Measurements from ENCODE around the gene WEE2. TPM values are rescaled to one million over a fixed set of nuclear protein-coding genes. Genes with fewer than 3 reads are reported as not detected.

WEE2 gene
- total RNA-seq, 2 donors from 2014 or later = not detected

DNA sequence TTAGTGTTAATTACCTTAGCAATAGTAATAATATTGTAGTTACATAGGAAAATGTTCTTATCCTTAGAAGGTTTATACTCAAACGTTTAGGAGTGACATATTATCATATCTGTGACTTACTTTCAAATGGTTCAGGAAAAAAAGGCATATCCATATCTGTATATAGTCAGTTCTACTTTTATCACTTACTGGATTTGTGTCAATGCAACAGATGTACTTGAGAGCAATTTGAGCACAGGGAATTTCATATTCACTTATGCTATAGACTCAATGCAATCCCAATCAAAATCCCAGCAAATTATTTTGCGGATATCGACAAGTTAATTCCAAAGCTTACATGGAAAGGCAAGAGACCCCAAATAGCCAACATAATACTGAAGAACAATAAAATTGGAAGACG lies 16.2 kb upstream of the WEE2 start:
- intact Hi-C loops (cut with DNase I) = no loop called here
- no peaks in the 10 kb centered on the region for H3K9me3 ChIP-seq
- H3K27me3 ChIP-seq = no peaks in the 10 kb centered on the region
- H3K27ac ChIP-seq = no peak overlapping the region
- H3K9ac ChIP-seq (ENCODE audit: low read depth in 2 of 2, low read length in 2 of 2) = no peak overlapping the region
- H3K4me3 ChIP-seq = no peak overlapping the region
- DNase-seq = no peak
- TF ChIP-seq, protein P1, sequence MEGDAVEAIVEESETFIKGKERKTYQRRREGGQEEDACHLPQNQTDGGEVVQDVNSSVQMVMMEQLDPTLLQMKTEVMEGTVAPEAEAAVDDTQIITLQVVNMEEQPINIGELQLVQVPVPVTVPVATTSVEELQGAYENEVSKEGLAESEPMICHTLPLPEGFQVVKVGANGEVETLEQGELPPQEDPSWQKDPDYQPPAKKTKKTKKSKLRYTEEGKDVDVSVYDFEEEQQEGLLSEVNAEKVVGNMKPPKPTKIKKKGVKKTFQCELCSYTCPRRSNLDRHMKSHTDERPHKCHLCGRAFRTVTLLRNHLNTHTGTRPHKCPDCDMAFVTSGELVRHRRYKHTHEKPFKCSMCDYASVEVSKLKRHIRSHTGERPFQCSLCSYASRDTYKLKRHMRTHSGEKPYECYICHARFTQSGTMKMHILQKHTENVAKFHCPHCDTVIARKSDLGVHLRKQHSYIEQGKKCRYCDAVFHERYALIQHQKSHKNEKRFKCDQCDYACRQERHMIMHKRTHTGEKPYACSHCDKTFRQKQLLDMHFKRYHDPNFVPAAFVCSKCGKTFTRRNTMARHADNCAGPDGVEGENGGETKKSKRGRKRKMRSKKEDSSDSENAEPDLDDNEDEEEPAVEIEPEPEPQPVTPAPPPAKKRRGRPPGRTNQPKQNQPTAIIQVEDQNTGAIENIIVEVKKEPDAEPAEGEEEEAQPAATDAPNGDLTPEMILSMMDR (IDR thresholded peaks at IDR 0.05) = no peak
- no peaks in the 10 kb centered on the region for H3K36me3 ChIP-seq
- H3K4me1 ChIP-seq = peaks cover 6% of the 10 kb centered on the region

DNA sequence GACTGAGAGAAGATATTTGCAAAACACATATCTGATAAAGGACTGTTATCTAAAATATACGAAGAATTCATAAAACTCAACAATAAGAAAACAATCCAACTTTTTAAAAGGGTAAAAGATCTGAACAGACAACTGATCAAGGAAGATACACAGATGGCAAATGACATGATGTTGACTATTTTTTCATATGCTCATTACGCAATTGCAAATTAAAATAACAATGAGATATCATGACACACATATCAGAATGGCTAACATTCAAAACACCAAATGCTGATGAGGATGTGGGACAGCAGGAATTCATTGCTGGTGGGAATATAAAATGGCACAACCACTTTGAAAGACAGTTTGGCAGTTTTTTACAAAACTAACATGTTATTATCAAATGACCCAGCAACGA lies 15.1 kb upstream of the WEE2 start:
- Histone ChIP-seq H3K9me3 (no peaks in the 10 kb centered on the region), H3K27ac (no peak overlapping the region), H3K4me1 (peaks cover 6% of the 10 kb centered on the region), H3K9ac (ENCODE audit: low read depth in 2 of 2, low read length in 2 of 2) (no peak overlapping the region), H3K27me3 (no peaks in the 10 kb centered on the region), H3K4me3 (no peak overlapping the region), H3K36me3 (no peaks in the 10 kb centered on the region)
- TF ChIP-seq, protein P1 (IDR thresholded peaks at IDR 0.05) = no peak
- DNase-seq = no peak
- intact Hi-C loops (cut with DNase I) = no loop called here

DNA sequence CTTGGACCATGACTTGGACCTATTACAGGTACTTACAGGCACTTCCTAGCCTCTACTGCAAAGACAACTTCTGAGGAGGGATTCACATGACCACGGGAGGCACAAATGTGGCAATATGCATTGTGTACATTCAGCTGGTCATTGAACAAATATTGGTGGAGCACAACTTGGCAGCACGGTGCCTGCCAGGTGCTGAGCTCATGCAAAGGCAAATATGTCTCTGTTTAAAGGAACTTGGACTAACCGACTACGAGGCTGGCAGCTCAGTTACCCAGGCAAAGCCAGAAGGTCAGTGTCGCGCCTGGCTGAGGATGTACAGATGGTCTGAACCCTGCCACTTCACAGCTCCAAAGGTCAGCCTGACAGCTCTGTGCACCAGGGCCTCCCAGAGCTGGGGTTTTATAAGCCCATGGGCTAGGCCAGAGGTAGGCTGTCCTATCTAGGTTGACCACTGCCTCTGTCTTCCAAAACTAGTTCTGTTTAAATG lies 12.3 kb upstream of the WEE2 start:
- H3K4me1 ChIP-seq = peaks cover 6% of the 10 kb centered on the region
- no peaks in the 10 kb centered on the region for H3K36me3 ChIP-seq
- H3K9ac ChIP-seq (ENCODE audit: low read depth in 2 of 2, low read length in 2 of 2) = no peak overlapping the region
- TF ChIP-seq, protein P1 (IDR thresholded peaks at IDR 0.05) = no peak
- H3K4me3 ChIP-seq = no peak overlapping the region
- peak; percentile 70 for DNase-seq
- no peaks in the 10 kb centered on the region for H3K27me3 ChIP-seq
- H3K9me3 ChIP-seq = no peaks in the 10 kb centered on the region
- intact Hi-C loops (cut with DNase I) = no loop called here
- peak overlapping the region; percentile 38 for H3K27ac ChIP-seq

DNA sequence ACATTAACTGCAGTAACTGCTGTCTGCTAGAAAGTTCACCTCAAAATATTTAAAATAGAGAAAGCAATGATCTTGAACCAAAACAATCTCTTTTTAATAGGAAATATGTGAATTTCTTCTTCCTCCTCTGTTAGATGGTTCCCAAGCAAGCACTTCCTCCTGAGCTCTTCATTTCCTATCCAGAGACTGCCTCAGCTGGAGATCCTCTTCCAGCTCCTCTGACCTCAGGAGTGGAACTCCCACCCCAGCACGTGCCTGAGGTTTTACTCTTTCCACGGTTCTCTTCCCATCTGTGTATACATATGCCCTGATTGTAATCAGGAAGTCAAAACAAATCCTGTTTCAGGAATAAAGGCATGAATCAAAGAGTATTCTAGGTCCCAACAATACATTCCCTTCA lies 11.8 kb upstream of the WEE2 start:
- Histone ChIP-seq H3K36me3 (no peaks in the 10 kb centered on the region), H3K27ac (peak overlapping the region; percentile 38), H3K9ac (ENCODE audit: low read depth in 2 of 2, low read length in 2 of 2) (no peak overlapping the region), H3K4me1 (peaks cover 6% of the 10 kb centered on the region), H3K9me3 (no peaks in the 10 kb centered on the region), H3K27me3 (no peaks in the 10 kb centered on the region), H3K4me3 (no peak overlapping the region)
- TF ChIP-seq, protein P1 (IDR thresholded peaks at IDR 0.05) = no peak
- intact Hi-C loops (cut with DNase I) = no loop called here
- peak; percentile 31 for DNase-seq

DNA sequence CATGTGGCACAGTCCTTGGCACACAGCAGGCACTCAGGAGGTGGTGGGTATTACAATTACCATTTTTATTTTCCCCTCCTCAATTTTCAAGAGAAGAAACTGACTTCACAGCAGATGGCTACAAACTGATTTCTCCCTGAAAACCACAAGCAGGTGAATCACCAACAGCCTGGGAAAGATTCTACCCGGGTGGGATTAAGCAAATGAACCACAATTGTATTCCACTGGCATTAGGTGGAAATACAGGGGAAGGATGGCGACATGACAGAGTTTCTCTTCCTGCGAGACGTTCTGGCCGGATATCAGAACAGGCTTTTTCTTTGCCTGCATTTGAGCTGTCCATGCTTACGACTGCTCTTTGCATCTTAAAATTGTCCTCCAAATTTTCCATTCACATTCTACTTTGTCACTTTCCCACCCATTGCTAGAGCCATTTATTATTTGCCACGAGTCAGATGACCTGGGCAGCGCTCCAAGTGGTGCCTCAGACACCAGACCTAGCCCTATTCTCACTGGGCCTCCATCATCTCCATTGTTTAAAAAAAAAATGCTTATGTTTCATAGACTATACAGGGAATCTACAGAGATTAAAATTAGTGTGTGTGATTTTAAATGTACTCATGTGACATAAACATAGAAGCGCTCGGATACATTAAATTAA lies 10.8 kb upstream of the WEE2 start:
- Histone ChIP-seq H3K9ac (ENCODE audit: low read depth in 2 of 2, low read length in 2 of 2) (no peak overlapping the region), H3K27ac (no peak overlapping the region), H3K9me3 (no peaks in the 10 kb centered on the region), H3K36me3 (no peaks in the 10 kb centered on the region), H3K4me3 (no peak overlapping the region), H3K27me3 (no peaks in the 10 kb centered on the region), H3K4me1 (peaks cover 6% of the 10 kb centered on the region)
- TF ChIP-seq, protein P1 (IDR thresholded peaks at IDR 0.05) = no peak
- no peak for DNase-seq
- intact Hi-C loops (cut with DNase I) = no loop called here
